SK-N-SH (cell line): ENCODE data around the gene PTPN22. TPM values are rescaled to one million over a fixed set of nuclear protein-coding genes. Genes with fewer than 3 reads are reported as not detected.

ENCODE experiments used
- CHD2 ChIP-seq: fragments of 150-350 bp; IDR thresholded peaks from 2 replicates; pipeline ENCODE4 v1.6.1; 2018; ENCODE audit warnings: low read length; ENCODE audit not compliant: partially characterized antibody
- CTCF ChIP-seq: fragments of 200-600 bp; sonication (generic); IDR thresholded peaks from 2 replicates; pipeline ENCODE4 v1.6.1; 2017; ENCODE audit warnings: antibody characterized with exemption, mild to moderate bottlenecking, moderate library complexity
- ELF1 ChIP-seq: IDR thresholded peaks from 2 replicates; pipeline ENCODE4 v1.4.0; 2012
- EP300 ChIP-seq, 2 experiments: IDR thresholded peaks; 2 replicates each; pipeline versions ENCODE4 v1.4.0 to v1.6.1; 2012; ENCODE audit warnings: borderline replicate concordance in 1 of 2, low read depth in 1 of 2, low read length in 1 of 2
- EZH2phosphoT487 ChIP-seq: fragments of 200-600 bp; sonication (generic); IDR thresholded peaks from 2 replicates; pipeline ENCODE4 v1.6.1; 2017; ENCODE audit warnings: low read depth, mixed run types, mild to moderate bottlenecking, antibody characterized with exemption, moderate library complexity, borderline replicate concordance
- FOSL2 ChIP-seq: IDR thresholded peaks from 2 replicates; pipeline ENCODE4 v1.4.0; 2012; ENCODE audit warnings: low read depth, mild to moderate bottlenecking, moderate library complexity, borderline replicate concordance
- FOXM1 ChIP-seq: IDR thresholded peaks from 2 replicates; pipeline ENCODE4 v1.4.0; 2012; ENCODE audit warnings: low read depth, mild to moderate bottlenecking
- GABPA ChIP-seq: IDR thresholded peaks from 2 replicates; pipeline ENCODE4 v1.4.0; 2012; ENCODE audit warnings: low read depth, mild to moderate bottlenecking
- GATA2 ChIP-seq: sonication (generic); formaldehyde crosslinking; IDR thresholded peaks from 2 replicates; pipeline ENCODE4 v1.5.0; 2020; ENCODE audit warnings: mild to moderate bottlenecking, missing genetic modification reagents
- MXI1 ChIP-seq: IDR thresholded peaks from 2 replicates; pipeline ENCODE4 v1.6.1; 2012; ENCODE audit warnings: mild to moderate bottlenecking, low read depth, low read length, improper control_type of control experiment
- NFIC ChIP-seq: IDR thresholded peaks from 2 replicates; pipeline ENCODE4 v1.4.0; 2012; ENCODE audit warnings: borderline replicate concordance
- NRF1 ChIP-seq: IDR thresholded peaks from 2 replicates; pipeline ENCODE4 v1.6.1; 2012; ENCODE audit warnings: low read depth, mild to moderate bottlenecking, low read length
- RAD21 ChIP-seq: IDR thresholded peaks from 2 replicates; pipeline ENCODE4 v1.6.1; 2012; ENCODE audit warnings: mild to moderate bottlenecking, low read length
- RCOR1 ChIP-seq: fragments of 150-350 bp; IDR thresholded peaks from 2 replicates; pipeline ENCODE4 v1.6.1; 2017; ENCODE audit warnings: antibody characterized with exemption, low read length
- RXRA ChIP-seq: IDR thresholded peaks from 2 replicates; pipeline ENCODE4 v1.4.0; 2012; ENCODE audit warnings: low read depth, mild to moderate bottlenecking, borderline replicate concordance
- SIN3A ChIP-seq: IDR thresholded peaks from 2 replicates; pipeline ENCODE4 v1.6.1; 2012; ENCODE audit warnings: low read depth, mild to moderate bottlenecking, low read length, moderate library complexity, borderline replicate concordance
- SMC3 ChIP-seq: IDR thresholded peaks from 2 replicates; pipeline ENCODE4 v1.6.1; 2012; ENCODE audit warnings: low read depth, low read length, improper control_type of control experiment
- TCF12 ChIP-seq: IDR thresholded peaks from 2 replicates; pipeline ENCODE4 v1.4.0; 2012
- TEAD4 ChIP-seq: IDR thresholded peaks from 2 replicates; pipeline ENCODE4 v1.4.0; 2012; ENCODE audit warnings: mild to moderate bottlenecking, borderline replicate concordance; ENCODE audit not compliant: insufficient read depth
- USF1 ChIP-seq: IDR thresholded peaks from 2 replicates; pipeline ENCODE4 v1.4.0; 2012; ENCODE audit warnings: low read depth, borderline replicate concordance
- YY1 ChIP-seq: IDR thresholded peaks from 2 replicates; pipeline ENCODE4 v1.4.0; 2012; ENCODE audit warnings: low read depth, mild to moderate bottlenecking
- polyA plus RNA-seq, 3 experiments: library from polyadenylated mRNA; depleted of rRNA; stranded (reverse); fragments of >200 nt; gene quantifications; 2 replicates each; pipeline ENCODE4 v1.2.3, GENCODE V29; 2012
- TF ChIP-seq, protein P1 (sequence below): IDR thresholded peaks from 2 replicates; pipeline ENCODE4 v1.4.0; 2012; ENCODE audit warnings: low read depth
- TF ChIP-seq, protein P2 (sequence below): fragments of 150-350 bp; IDR thresholded peaks from 2 replicates; pipeline ENCODE4 v1.6.1; 2016; ENCODE audit warnings: mild to moderate bottlenecking, low read depth, low read length
- TF ChIP-seq, protein P3 (sequence below): IDR thresholded peaks from 2 replicates; pipeline ENCODE4; 2012

The PTPN22 gene
- polyA plus RNA-seq, 1 of the 3 experiments (the other 2 are of a cell fraction): 0.12 TPM

DNA sequence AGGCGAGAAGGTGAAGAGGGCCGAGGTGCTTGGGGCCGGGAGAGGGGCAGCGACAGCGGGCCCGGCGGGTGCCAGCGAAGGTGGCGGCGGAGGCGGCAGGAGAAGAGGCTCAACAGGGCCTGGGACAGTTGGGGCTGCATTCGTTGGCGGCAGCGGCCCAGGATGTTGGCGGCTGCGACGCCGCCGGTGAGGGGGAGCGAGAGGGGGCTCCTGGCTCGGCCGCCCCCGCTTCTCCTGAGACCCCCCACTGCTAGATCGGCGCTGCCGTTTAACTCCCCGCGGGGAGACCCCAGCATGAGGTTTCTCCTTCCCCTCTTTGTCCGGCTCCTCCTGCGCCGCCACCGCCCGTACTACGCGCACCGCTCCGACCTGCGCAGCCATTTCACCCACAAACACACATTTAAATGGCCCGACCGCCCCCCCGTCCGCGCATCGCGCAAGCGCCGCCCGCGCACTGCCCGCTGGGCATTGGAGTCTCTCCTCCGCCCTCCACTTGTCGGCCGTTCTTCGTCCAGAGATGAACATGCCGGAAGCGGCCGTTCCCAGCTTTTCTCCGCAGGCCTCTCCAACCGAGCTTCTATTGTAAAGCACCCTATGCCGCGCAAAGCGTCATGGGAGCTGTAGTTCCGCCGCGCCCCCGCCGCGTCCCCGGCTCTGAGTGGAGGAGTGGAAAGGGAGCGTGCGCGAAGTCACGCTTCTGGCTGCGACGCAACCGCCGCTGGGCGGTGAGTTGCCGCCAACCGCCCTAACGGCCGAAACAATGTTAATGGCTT is 59.4 kb downstream of the PTPN22 start, which contains the start of gene RSBN1 (continued):
- TF ChIP-seq CTCF (no peak), RAD21 (no peak), TEAD4 (0 out of 2 replicates have a peak, but pooled peaks have one; percentile 17), GABPA (peak; percentile 82), NRF1 (peak; percentile 90), RCOR1 (peak; percentile 50; the same call in 1 of the 2 replicates), MXI1 (peak; percentile 85), YY1 (peak; percentile 90), EZH2phosphoT487 (no peak), CHD2 (peak; percentile 84), RXRA (no peak), SIN3A (peak; percentile 54; the same call in 1 of the 2 replicates), FOSL2 (no peak), GATA2 (CRISPR knock-in tag) (no peak), NFIC (no peak; the same call in 1 of the 2 replicates), EP300 (IDR thresholded peaks at IDR 0.05; ENCODE audit: borderline replicate concordance in 1 of 2, low read depth in 1 of 2, low read length in 1 of 2) (peak in 1 of 2 experiments; percentile 59; a peak in 1 of 4 replicates), SMC3 (no peak), FOXM1 (no peak; the same call in 1 of the 2 replicates), USF1 (no peak), ELF1 (peak; percentile 94), TCF12 (peak; percentile 31)
- TF ChIP-seq, protein P1, sequence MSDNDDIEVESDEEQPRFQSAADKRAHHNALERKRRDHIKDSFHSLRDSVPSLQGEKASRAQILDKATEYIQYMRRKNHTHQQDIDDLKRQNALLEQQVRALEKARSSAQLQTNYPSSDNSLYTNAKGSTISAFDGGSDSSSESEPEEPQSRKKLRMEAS: peak; percentile 88
- TF ChIP-seq, protein P2, sequence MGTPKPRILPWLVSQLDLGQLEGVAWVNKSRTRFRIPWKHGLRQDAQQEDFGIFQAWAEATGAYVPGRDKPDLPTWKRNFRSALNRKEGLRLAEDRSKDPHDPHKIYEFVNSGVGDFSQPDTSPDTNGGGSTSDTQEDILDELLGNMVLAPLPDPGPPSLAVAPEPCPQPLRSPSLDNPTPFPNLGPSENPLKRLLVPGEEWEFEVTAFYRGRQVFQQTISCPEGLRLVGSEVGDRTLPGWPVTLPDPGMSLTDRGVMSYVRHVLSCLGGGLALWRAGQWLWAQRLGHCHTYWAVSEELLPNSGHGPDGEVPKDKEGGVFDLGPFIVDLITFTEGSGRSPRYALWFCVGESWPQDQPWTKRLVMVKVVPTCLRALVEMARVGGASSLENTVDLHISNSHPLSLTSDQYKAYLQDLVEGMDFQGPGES: no peak
- TF ChIP-seq, protein P3, sequence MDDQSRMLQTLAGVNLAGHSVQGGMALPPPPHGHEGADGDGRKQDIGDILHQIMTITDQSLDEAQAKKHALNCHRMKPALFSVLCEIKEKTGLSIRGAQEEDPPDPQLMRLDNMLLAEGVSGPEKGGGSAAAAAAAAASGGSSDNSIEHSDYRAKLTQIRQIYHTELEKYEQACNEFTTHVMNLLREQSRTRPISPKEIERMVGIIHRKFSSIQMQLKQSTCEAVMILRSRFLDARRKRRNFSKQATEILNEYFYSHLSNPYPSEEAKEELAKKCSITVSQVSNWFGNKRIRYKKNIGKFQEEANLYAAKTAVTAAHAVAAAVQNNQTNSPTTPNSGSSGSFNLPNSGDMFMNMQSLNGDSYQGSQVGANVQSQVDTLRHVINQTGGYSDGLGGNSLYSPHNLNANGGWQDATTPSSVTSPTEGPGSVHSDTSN: 0 out of 2 replicates have a peak, but pooled peaks have one; percentile 11
